NCI-H345 (cell line): ENCODE measurements around the gene ANO8.
A peak's percentile ranks its signal among the peaks of the same experiment; 100 is the strongest.
"Not testable (repeated sequence)": the region's sequence is repeated elsewhere in the genome, so short reads cannot be mapped to it uniquely, and the experiment has no call there.

ENCODE experiments used
- DNase-seq: peaks from one replicate; lab custom pipeline; 2025; lab: John Stamatoyannopoulos, UW

ANO8 gene

DNA sequence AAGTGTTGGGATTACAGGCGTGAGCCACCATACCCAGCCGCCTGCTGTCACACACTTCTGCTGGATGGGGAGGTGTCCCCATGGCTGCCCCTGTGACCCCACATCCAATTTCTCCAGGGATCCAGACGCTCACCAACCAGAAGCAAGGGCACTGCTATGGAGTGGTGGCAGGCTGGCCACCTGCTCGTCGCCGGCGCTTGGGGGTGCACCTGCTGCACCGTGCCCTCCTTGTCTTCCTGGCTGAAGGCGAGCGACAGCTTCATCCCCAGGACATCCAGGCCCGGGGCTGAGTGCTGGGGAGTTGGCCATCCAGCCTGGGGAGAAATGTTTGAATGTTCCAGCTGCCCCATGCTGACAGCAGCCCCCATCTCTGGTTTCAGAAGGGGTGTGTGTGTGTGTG is 48.4 kb downstream of the ANO8 start:
- no peak for DNase-seq

DNA sequence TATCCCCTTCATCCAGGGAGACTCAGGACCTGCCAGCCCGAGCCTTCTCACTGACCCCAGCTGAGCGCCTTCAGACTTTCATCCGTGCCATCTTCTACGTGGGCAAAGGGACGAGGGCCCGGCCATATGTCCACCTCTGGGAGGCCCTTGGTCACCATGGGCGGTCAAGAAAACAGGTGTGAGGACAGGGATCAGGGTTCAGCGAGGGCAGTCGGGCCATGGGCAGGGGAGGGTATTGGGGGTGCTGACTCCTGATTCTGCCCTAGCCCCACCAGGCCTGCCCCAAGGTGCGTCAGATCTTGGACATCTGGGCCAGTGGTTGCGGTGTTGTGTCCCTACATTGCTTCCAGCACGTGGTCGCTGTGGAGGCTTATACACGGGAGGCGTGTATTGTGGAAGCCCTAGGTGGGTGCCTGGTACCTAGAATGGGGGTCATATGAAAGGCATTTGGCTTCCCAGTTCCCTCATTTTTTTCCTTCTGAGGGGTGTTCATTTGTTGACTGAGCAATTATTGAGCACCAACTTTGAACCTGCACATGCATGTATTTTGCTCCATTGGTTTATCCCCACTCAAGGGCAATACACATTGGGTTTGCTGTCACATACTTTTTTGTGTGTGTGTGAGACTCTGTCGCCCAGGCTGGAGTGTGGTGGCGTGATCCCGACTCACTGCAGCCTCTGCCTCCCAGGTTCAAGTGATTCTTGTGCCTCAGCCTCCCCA is 49.1 kb downstream of the ANO8 start:
- DNase-seq, result no peak

DNA sequence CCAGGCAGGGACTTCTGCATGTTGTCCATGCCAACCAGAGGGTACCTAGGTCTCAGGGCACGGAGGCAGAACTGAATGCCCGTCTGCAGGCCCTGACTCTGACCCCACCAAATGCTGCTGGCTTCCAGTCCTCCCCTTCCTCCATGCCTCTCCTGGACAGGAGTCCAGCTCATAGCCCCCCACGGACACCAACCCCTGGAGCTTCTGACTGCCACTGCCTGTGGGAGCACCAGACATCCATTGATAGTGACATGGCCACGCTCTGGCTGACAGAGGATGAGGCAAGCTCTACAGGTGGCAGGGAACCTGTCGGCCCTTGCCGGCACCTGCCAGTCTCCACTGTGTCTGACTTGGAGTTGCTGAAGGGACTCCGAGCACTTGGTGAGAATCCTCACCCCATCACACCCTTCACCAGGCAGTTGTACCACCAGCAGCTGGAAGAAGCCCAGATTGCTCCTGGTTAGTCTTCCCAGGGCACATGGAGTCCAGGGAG is 51.1 kb downstream of the ANO8 start:
- DNase-seq, result no peak

DNA sequence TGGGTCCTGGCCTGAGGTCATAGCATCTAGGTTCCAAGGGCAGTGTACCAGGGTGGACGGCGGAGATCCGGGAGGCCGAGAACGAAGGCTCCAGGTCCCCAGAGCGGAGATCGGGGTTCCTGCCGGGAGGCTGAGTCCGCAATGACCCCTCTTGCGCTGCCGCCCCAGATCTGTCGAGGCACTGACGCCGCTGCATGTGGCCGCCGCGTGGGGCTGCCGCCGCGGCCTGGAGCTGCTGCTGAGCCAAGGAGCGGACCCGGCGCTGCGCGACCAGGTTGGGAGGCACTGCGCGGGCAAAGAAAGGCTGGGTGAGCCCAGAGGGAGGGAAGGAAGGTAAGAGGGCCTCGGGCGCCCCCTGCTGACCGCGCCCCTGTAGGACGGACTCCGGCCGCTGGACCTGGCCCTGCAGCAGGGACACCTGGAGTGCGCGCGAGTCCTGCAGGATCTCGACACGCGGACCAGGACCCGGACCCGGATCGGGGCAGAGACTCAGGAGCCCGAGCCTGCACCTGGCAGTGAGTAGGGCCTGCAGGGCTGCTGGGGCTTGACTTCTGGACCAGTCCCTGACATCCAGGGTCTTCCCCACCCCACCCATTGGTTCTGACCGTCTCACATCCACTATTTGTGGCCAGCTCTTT is 52.0 kb downstream of the ANO8 start:
- DNase-seq, result peak; percentile 61

DNA sequence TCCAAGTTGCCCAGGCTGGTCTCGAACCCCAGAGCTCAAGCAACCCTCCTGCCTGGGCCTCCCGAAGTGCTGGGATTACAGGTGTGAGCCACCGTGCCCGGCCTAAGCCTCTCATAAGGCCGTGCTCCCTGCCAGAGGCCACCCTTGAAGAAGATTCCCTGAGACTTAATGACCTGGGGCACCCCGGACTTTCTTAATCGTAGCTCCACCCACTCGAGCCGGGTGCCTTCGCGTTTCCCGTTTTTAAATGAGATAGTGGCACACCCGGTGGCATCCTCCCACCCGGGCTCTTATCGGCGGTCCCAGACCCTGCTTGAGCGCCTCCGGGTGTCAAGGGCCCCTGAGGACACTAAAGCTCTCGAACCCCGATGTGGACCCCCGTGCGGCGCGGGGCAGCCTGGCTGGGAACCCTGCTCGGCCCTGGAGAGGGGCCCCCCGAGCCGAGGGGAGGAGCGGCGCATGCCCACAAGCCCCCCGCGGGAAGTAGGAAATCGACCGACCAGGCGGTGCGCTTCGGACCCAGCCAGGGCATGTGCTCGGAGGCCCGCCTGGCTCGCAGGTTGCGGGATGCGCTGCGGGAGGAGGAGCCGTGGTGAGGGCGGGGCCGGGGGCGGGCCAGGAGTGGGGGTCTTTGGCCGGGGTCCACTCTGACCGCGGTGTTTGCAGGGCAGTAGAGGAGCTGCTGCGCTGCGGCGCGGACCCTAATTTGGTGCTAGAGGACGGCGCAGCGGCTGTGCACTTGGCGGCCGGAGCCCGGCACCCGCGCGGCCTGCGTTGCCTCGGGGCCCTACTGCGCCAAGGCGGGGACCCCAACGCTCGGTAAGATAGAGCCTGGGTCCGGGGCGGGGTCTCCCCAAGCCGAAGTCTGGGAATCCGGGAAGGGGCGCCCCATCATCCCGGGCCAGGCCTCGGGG is 53.0 kb downstream of the ANO8 start, which contains the start of gene ANKLE1:
ANKLE1 (plus strand) TSS at position 511 of the 914 bp plus-strand sequence; CDS start at position 531, 20 bp downstream.
- no peak for DNase-seq

DNA sequence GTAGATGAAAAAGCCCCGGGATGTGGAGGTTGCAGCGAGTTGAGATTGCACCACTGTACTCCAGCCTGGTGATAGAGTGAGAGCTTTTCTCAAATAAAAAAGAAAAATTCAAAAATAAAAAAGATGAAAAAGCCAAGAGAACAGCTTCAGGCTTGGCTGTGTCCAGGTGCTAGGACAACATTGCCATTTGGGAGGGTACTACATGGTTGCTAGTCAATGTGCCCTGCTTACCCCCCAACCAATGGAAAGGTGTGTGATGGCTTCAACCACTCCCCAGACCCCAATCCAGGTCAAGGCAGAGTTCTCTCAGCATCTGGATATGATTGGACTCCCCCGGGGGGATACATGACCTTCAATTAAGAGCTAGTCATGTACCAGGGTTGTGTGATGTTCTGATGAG is 55.2 kb downstream of the ANO8 start:
- no peak for DNase-seq

DNA sequence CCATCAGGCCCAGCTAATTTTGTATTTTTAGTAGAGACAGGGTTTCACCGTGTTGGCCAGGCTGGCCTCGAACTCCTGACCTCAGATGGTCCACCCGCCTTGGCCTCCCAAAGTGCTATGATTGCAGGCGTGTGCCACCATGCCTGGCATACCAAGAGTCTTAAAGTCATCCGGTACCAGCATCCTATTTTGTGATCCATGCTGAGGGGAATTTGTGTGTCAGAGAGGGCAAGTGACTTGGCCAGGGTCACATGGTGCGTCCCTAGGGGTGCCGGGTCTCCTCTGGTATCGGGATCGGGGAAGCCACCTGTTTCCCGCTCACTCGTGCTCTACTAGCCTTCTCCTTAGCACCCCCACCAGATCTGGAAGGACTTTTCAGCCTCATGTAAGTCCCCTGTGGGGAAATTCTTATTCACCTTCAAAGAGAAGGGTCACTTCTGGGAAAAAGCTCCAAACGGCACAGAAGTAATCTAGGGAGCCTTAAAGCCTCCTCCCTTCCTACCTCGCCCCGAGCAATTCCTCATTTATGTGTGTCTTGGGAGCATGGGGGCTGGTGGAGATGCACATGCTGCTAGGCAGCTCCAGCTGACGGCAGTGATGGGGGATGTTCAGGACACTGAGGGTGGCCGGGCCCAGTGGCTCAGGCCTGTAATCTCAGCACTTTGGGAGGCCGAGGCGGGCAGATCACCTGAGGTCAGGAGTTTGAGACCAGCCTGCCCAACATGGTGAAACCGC is 59.0 kb downstream of the ANO8 start:
- no peak for DNase-seq

DNA sequence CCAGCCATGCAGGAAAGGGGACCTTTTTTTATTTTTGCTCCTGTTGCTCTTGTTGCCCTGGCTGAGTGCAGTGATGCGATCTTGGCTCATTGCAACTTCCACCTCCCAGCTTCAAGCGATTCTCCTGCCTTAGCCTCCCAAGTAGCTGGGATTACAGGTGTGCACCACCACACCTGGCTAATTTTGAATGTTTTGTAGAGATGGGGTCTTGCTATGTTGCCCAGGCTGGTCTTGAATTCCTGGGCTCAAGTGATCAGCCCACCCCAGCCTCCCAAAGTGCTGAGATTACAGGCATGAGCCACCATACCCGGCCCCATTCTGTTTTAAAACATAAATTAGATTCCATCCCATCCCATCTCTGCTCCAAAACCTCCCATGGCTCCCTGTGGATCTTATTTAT is 59.8 kb downstream of the ANO8 start:
- DNase-seq, result not testable (repeated sequence)
